ACC112 (cell line): ENCODE measurements around the gene ARHGEF39.

ENCODE experiments used
- H2AFZ ChIP-seq: fragments of 200-600 bp; sonication (generic); one replicate; pipeline ENCODE4 v1.6.0; 2017; ENCODE audit warnings: antibody characterized with exemption, low read length; ENCODE audit not compliant: unreplicated experiment
- H3K27ac ChIP-seq: fragments of 200-600 bp; sonication (generic); 2 replicates; pipeline ENCODE4 v1.5.1; 2014; ENCODE audit warnings: low read depth, mild to moderate bottlenecking, antibody characterized with exemption, low read length, moderate library complexity
- H3K27me3 ChIP-seq: fragments of 200-600 bp; sonication (generic); 2 replicates; pipeline ENCODE4 v1.6.1; 2014; ENCODE audit warnings: mild to moderate bottlenecking, antibody characterized with exemption, low read length, moderate library complexity, mixed read lengths; ENCODE audit not compliant: insufficient read depth
- H3K36me3 ChIP-seq: fragments of 200-600 bp; sonication (generic); 2 replicates; pipeline ENCODE4 v1.6.1; 2016; ENCODE audit warnings: mild to moderate bottlenecking, antibody characterized with exemption, low read length, moderate library complexity, mixed read lengths; ENCODE audit not compliant: insufficient read depth
- H3K4me1 ChIP-seq: fragments of 200-600 bp; sonication (generic); one replicate; pipeline ENCODE4 v1.6.1; 2016; ENCODE audit warnings: low read length, mixed read lengths; ENCODE audit not compliant: insufficient read depth, unreplicated experiment, control insufficient read depth
- H3K4me3 ChIP-seq: fragments of 200-600 bp; sonication (generic); 2 replicates; pipeline ENCODE4 v1.5.1; 2014; ENCODE audit warnings: mild to moderate bottlenecking, low read depth, low read length
- H3K79me2 ChIP-seq: fragments of 200-600 bp; sonication (generic); one replicate; pipeline ENCODE4 v1.6.0; 2016; ENCODE audit warnings: low read length; ENCODE audit not compliant: control insufficient read depth, unreplicated experiment, insufficient read depth

Gene ARHGEF39

GRCh38 chr9:35705372-35705771 is 40.4 kb upstream of the ARHGEF39 start:
- Histone ChIP-seq H3K36me3 (peaks cover 43% of the 10 kb centered on the region), H2AFZ (no peak overlapping the region), H3K79me2 (no peaks in the 10 kb centered on the region), H3K4me3 (no peak overlapping the region), H3K27me3 (no peaks in the 10 kb centered on the region), H3K27ac (no peak overlapping the region), H3K4me1 (no peaks in the 10 kb centered on the region)

GRCh38 chr9:35703906-35704672 is 39.1 kb upstream of the ARHGEF39 start:
- Histone ChIP-seq H3K4me3 (no peak overlapping the region), H3K27me3 (no peaks in the 10 kb centered on the region), H2AFZ (no peak overlapping the region), H3K79me2 (no peaks in the 10 kb centered on the region), H3K36me3 (peaks cover 46% of the 10 kb centered on the region), H3K27ac (no peak overlapping the region), H3K4me1 (no peaks in the 10 kb centered on the region)

DNA sequence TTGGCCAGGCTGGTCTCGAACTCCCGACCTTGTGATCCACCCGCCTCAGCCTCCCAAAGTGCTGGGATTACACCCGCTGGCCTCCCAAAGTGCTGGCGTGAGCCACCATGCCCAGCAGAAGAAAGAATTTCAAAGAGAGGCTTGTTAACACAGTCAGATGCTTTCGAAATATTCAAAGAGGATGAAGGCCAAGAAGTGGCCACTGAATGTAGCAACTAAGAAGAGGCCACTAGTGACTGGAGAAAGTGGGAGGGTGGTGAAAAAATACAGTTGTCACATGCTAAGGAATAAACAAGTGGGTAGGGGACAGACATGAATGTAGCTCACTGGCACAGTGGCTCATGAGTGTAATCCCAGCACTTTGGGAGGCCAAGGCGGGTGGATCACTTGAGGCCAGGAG is 37.7 kb upstream of the ARHGEF39 start:
- no peak overlapping the region for H2AFZ ChIP-seq
- peaks cover 40% of the 10 kb centered on the region for H3K36me3 ChIP-seq
- no peaks in the 10 kb centered on the region for H3K27me3 ChIP-seq
- H3K4me1 ChIP-seq = no peaks in the 10 kb centered on the region
- H3K4me3 ChIP-seq = no peak overlapping the region
- H3K27ac ChIP-seq = no peak overlapping the region
- H3K79me2 ChIP-seq = no peaks in the 10 kb centered on the region

GRCh38 chr9:35700942-35701341 is 35.9 kb upstream of the ARHGEF39 start:
- Histone ChIP-seq H3K36me3 (peaks cover 42% of the 10 kb centered on the region), H3K27me3 (no peaks in the 10 kb centered on the region), H3K79me2 (no peaks in the 10 kb centered on the region)

DNA sequence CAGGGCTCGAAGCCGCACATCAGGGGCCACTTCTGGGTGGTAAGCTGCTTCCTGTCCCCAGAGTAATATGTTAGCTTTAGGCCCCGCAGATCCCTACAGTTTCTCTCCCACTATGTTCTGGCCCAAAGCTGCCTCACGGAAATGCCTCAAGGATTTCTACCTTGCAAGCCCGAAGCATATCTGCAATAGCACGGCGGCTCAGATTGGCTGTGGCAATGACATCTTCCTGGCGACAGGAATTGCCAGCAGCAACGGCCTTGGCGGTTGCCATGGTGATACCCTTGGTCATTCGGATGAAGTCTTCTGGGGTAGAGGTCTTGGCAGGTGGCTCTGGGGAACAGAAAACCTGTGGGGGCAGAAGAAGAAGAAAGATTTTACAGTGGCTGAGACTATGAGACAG is 35.0 kb upstream of the ARHGEF39 start:
- peaks cover 43% of the 10 kb centered on the region for H3K36me3 ChIP-seq
- no peaks in the 10 kb centered on the region for H3K4me1 ChIP-seq
- no peak overlapping the region for H3K4me3 ChIP-seq
- H2AFZ ChIP-seq = no peak overlapping the region
- no peaks in the 10 kb centered on the region for H3K79me2 ChIP-seq
- no peak overlapping the region for H3K27ac ChIP-seq
- no peaks in the 10 kb centered on the region for H3K27me3 ChIP-seq

More at GRCh38 chr9:35700942-35701341, 35.9 kb upstream of the ARHGEF39 start:
- H3K27ac ChIP-seq = no peak overlapping the region
- no peak overlapping the region for H2AFZ ChIP-seq
- no peaks in the 10 kb centered on the region for H3K4me1 ChIP-seq
- no peak overlapping the region for H3K4me3 ChIP-seq

GRCh38 chr9:35698231-35698630 is 33.2 kb upstream of the ARHGEF39 start:
- H3K79me2 ChIP-seq = no peaks in the 10 kb centered on the region
- H3K36me3 ChIP-seq = peaks cover 35% of the 10 kb centered on the region
- H3K27me3 ChIP-seq = no peaks in the 10 kb centered on the region
- H3K4me1 ChIP-seq = no peaks in the 10 kb centered on the region
- H3K27ac ChIP-seq = no peak overlapping the region
- H3K4me3 ChIP-seq = no peak overlapping the region
- H2AFZ ChIP-seq = no peak overlapping the region

DNA sequence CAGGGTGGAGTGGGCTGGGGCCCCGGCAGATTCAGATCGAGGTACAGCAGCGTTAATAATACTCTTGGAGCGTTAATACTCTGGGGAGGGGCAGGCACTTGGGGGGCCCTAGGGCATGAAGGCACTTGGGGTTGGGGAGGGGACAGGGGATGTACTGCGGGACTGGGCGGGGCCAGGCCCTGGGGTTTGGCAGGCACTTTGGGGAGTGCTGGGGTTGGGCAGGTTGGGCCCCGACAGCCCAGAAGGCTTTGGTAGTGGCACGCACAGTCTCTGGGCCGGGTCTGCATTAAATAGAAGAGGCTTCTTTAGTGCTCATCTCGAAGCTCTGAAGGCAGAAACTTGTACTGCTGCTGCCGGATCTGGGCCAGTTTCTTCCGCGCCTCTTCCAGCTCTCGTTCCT is 32.5 kb upstream of the ARHGEF39 start:
- Histone ChIP-seq H3K4me1 (no peaks in the 10 kb centered on the region), H3K79me2 (no peaks in the 10 kb centered on the region), H3K36me3 (peaks cover 32% of the 10 kb centered on the region), H3K27ac (no peak overlapping the region), H3K27me3 (no peaks in the 10 kb centered on the region), H3K4me3 (no peak overlapping the region), H2AFZ (no peak overlapping the region)

- Histone ChIP-seq H2AFZ (no peak overlapping the region), H3K4me3 (no peak overlapping the region), H3K4me1 (peaks cover under 1% of the 10 kb centered on the region), H3K36me3 (peaks cover 28% of the 10 kb centered on the region), H3K27ac (no peak overlapping the region), H3K79me2 (no peaks in the 10 kb centered on the region), H3K27me3 (no peaks in the 10 kb centered on the region)
Observed at GRCh38 chr9:35696520-35697215, 31.7 kb upstream of the ARHGEF39 start.

DNA sequence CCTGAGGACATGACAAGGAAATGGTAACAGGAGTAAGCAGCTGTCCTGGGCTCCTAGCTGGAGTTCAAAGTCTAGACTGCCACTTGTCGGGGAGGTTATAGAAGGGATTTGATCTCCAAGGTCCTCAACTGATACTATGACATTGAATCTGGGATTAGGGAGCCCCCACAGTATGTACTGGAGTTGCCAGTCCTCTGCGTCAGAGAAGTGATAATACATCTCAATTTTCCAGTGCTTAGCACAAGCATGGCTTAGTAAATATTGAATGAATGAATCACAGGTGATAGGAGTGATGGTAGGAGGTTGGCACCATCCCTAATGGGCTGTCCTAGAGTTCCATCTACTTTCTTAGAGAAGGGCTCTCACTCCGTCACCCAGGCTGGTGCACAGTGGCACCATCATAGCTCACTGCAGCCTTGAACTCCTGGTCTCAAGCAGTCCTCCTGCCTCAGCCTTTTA is 31.0 kb upstream of the ARHGEF39 start:
- Histone ChIP-seq H3K79me2 (no peaks in the 10 kb centered on the region), H3K4me3 (no peak overlapping the region), H3K4me1 (peaks cover 5% of the 10 kb centered on the region), H3K27ac (no peak overlapping the region), H3K36me3 (peaks cover 27% of the 10 kb centered on the region), H2AFZ (no peak overlapping the region), H3K27me3 (no peaks in the 10 kb centered on the region)

- Histone ChIP-seq H2AFZ (no peak overlapping the region), H3K27ac (peak overlapping the region; percentile 91), H3K4me1 (peaks cover 20% of the 10 kb centered on the region), H3K27me3 (no peaks in the 10 kb centered on the region), H3K79me2 (peaks cover 31% of the 10 kb centered on the region), H3K36me3 (peaks cover 26% of the 10 kb centered on the region; the same call in 1 of the 2 replicates), H3K4me3 (peak overlapping the region; percentile 98; the same call in 1 of the 2 replicates)
Observed at GRCh38 chr9:35691757-35692301, 26.8 kb upstream of the ARHGEF39 start.
